ENCODE measurements around the gene CLSTN2. TPM values are rescaled to one million over a fixed set of nuclear protein-coding genes. Genes with fewer than 3 reads are reported as not detected.

CLSTN2 gene
- total and polyA plus RNA-seq, 2 of the 13 experiments (the other 11 are each of a cell fraction or from before 2014, with no cell fraction given): not detected

DNA sequence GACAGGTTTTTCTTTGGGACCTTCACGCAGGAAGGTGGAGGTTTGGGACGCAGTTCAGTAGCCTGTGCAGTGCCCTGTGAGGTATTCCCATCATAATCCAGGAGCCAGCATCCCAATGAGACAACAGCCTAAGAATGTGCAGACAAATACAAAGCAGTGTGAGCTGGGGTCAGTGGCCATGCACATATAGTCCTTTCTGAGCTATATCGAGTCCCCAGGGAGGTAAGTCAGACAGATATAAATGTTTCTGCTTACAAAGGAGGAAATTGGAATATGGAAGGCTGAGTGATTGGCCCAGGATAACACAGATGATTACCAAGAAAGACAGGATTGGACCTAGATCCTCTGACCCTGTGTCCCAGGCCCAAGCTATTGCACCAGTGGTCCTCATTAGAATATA is 526.3 kb downstream of the CLSTN2 start (continued):
- no peak for TF ChIP-seq PRMT3 (CRISPR knock-in tag; IDR thresholded peaks at IDR 0.05; ENCODE audit: borderline replicate concordance, low read depth)
- no peak for TF ChIP-seq PAX8 (CRISPR knock-in tag; IDR thresholded peaks at IDR 0.05; ENCODE audit: borderline replicate concordance)
- no peak for TF ChIP-seq MBNL3 (CRISPR knock-in tag; conservative IDR thresholded peaks at IDR 0.05)
- TF ChIP-seq PHF21A (CRISPR knock-in tag; IDR thresholded peaks at IDR 0.05): no peak
- no peak for TF ChIP-seq SOX6 (IDR thresholded peaks at IDR 0.05)
- TF ChIP-seq SOX6 (CRISPR knock-in tag; IDR thresholded peaks at IDR 0.05): no peak
- TF ChIP-seq MTA3 (CRISPR knock-in tag; IDR thresholded peaks at IDR 0.05): no peak
- no peak for TF ChIP-seq ARHGAP35 (CRISPR knock-in tag; IDR thresholded peaks at IDR 0.05; ENCODE audit: borderline replicate concordance)
- no peak for TF ChIP-seq TOE1 (CRISPR knock-in tag; IDR thresholded peaks at IDR 0.05)
- no peak for TF ChIP-seq NKX3-1 (CRISPR knock-in tag; IDR thresholded peaks at IDR 0.05)
- no peak for TF ChIP-seq ZMYM3 (CRISPR knock-in tag; IDR thresholded peaks at IDR 0.05)
- no peak for TF ChIP-seq ZNF335 (CRISPR knock-in tag; IDR thresholded peaks at IDR 0.05)
- no peak for TF ChIP-seq HOXA9 (CRISPR knock-in tag; IDR thresholded peaks at IDR 0.05; ENCODE audit: borderline replicate concordance)

DNA sequence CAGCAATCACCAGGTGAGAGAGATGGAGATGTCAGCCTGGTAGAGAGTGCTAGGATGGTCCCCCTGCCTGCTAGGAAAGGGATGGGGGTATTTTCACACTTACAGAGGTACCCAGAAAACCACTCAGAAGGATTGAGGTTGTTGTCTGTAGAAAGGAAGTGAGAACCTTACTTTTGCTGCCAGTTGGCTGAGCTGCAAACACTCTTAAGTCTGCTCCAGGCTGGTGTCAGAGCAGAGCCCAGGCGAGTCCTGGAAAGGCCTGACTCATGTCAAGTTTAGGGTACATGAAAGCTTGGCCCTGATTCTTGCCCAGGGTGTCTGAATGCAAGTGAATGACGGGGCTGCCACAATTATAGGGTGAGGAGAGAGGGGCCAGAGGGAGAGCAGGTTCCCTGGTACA is 528.4 kb downstream of the CLSTN2 start:
- DNase-seq (ENCODE audit: low spot score) (no peak), FAIRE-seq (no peak), ATAC-seq (no peak)
- in situ Hi-C loops (cut with HindIII; ENCODE audit: extremely low pct_ligation_motif_present, low pct_unique_long_range_greater_than_20kb): no loop called here
- no peak overlapping the region for H3K4me2 ChIP-seq (ENCODE audit: low read depth, low read length)
- no peaks in the 10 kb centered on the region for H3K4me1 ChIP-seq (ENCODE audit: insufficient read depth, low read length)
- H2AFZ ChIP-seq (ENCODE audit: low read length): no peak overlapping the region
- no peak overlapping the region for H3K9ac ChIP-seq (ENCODE audit: insufficient read depth, low read depth, low read length)
- no peak overlapping the region for H3K27ac ChIP-seq (ENCODE audit: extremely low read length, insufficient read depth, low read length)
- no peaks in the 10 kb centered on the region for H3K9me3 ChIP-seq (ENCODE audit: low read length)
- ChIA-PET CTCF (ENCODE audit: low intra/inter-chr PET ratio, low total read pairs) (no interaction called here), POLR2A (no interaction called here)
- H4K20me1 ChIP-seq (ENCODE audit: insufficient read depth, low read length): no peaks in the 10 kb centered on the region
- no peaks in the 10 kb centered on the region for H3K79me2 ChIP-seq (ENCODE audit: insufficient read depth, low read length)
- 0% methylated on average over 2 of the region's 2 CpGs for WGBS (ENCODE audit: low lambda C conversion rate)
- H3K4me3 ChIP-seq (replicated peaks in 1 of 3; ENCODE audit: insufficient read depth in 1 of 3, low read depth in 2 of 3, low read length in 3 of 3): no peak overlapping the region
- H3K27me3 ChIP-seq (ENCODE audit: control insufficient read depth in 1 of 2, insufficient read depth in 2 of 2, low read length in 2 of 2): no peaks in the 10 kb centered on the region
- BruUV-seq (replicated peaks): no TSS peak
- H3K36me3 ChIP-seq (replicated peaks in 1 of 2; ENCODE audit: control insufficient read depth in 1 of 2, insufficient read depth in 2 of 2, low read length in 2 of 2): no peaks in the 10 kb centered on the region
- intact Hi-C loops (cut with micrococcal nuclease; ENCODE audit: unreplicated experiment): no loop called here
- TF ChIP-seq, protein P1, sequence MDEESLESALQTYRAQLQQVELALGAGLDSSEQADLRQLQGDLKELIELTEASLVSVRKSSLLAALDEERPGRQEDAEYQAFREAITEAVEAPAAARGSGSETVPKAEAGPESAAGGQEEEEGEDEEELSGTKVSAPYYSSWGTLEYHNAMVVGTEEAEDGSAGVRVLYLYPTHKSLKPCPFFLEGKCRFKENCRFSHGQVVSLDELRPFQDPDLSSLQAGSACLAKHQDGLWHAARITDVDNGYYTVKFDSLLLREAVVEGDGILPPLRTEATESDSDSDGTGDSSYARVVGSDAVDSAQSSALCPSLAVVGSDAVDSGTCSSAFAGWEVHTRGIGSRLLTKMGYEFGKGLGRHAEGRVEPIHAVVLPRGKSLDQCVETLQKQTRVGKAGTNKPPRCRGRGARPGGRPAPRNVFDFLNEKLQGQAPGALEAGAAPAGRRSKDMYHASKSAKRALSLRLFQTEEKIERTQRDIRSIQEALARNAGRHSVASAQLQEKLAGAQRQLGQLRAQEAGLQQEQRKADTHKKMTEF (CRISPR knock-in tag; IDR thresholded peaks at IDR 0.05): no peak
- TF ChIP-seq ZNF510 (CRISPR knock-in tag; IDR thresholded peaks at IDR 0.05; ENCODE audit: low read depth) (no peak), FIP1L1 (IDR thresholded peaks at IDR 0.05; ENCODE audit: borderline replicate concordance, insufficient read depth, low read depth, low read length) (no peak), ARHGAP35 (CRISPR knock-in tag; IDR thresholded peaks at IDR 0.05; ENCODE audit: borderline replicate concordance) (no peak), PPARG (CRISPR knock-in tag; conservative IDR thresholded peaks at IDR 0.05) (no peak), ZNF44 (CRISPR knock-in tag; IDR thresholded peaks at IDR 0.05) (no peak), ZNF512 (CRISPR knock-in tag; IDR thresholded peaks at IDR 0.05) (no peak)
- TF ChIP-seq, protein P2, sequence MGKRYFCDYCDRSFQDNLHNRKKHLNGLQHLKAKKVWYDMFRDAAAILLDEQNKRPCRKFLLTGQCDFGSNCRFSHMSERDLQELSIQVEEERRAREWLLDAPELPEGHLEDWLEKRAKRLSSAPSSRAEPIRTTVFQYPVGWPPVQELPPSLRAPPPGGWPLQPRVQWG (CRISPR knock-in tag; IDR thresholded peaks at IDR 0.05; ENCODE audit: borderline replicate concordance, low read depth): no peak
